Fibroblast of pulmonary artery (primary cell): Measurements from ENCODE around the gene FAM234B.

Experiments used
- DNase-seq: peaks from one replicate; pipeline ENCODE4 v3.0.0-alpha.2; 2010; ENCODE audit warnings: low read depth
- H3K4me3 ChIP-seq: replicated peaks from 2 replicates; pipeline ENCODE4 v1.5.1; 2011; ENCODE audit warnings: low read depth, mild to moderate bottlenecking, control low read depth, low read length, moderate library complexity
- CTCF ChIP-seq: IDR thresholded peaks from 2 replicates; pipeline ENCODE4 v1.5.1; 2011; ENCODE audit warnings: mild to moderate bottlenecking, control low read depth, low read length, inconsistent platforms; ENCODE audit errors: missing control alignments

The FAM234B gene

GRCh38 chr12:13114251-13115052 lies 70.3 kb downstream of the FAM234B start:
- TF ChIP-seq CTCF, result no peak
- H3K4me3 ChIP-seq, result no peak overlapping the region
- DNase-seq, result no peak

GRCh38 chr12:13116259-13116658 lies 72.1 kb downstream of the FAM234B start:
- DNase-seq, result no peak
- no peak overlapping the region for H3K4me3 ChIP-seq
- no peak for TF ChIP-seq CTCF

- TF ChIP-seq CTCF, result no peak
- H3K4me3 ChIP-seq, result no peak overlapping the region
- DNase-seq, result no peak
These were observed 72.8 kb downstream of the FAM234B start for GRCh38 chr12:13117029-13117428.

GRCh38 chr12:13119826-13120225 lies 75.6 kb downstream of the FAM234B start:
- no peak for DNase-seq
- no peak overlapping the region for H3K4me3 ChIP-seq
- TF ChIP-seq CTCF, result no peak

- no peak for TF ChIP-seq CTCF
- no peak overlapping the region for H3K4me3 ChIP-seq
- no peak for DNase-seq
These were observed 76.2 kb downstream of the FAM234B start for GRCh38 chr12:13120413-13120812.

GRCh38 chr12:13121568-13121967 lies 77.4 kb downstream of the FAM234B start:
- H3K4me3 ChIP-seq, result no peak overlapping the region
- no peak for TF ChIP-seq CTCF
- DNase-seq, result no peak
